HepG2 (cell line): ENCODE measurements around the gene JPT2. TPM values are rescaled to one million over a fixed set of nuclear protein-coding genes. Genes with fewer than 3 reads are reported as not detected.

ENCODE experiments used
- ATAC-seq: fragments of 200-7000 bp; cut with Tn5 transposase; 3 replicates; pipeline ENCODE4 v1.9.1; 2020; ENCODE audit warnings: mild to moderate bottlenecking, moderate library complexity
- BruUV-seq: library from RNA; stranded (reverse); fragments of 400-500 nt; replicated peaks from 2 replicates; lab custom pipeline; 2021; lab: Mats Ljungman, UMichigan
- CTCF ChIA-PET: fragments of 300-600 bp; formaldehyde crosslinking; extraction: SDS; loops from one replicate; lab custom pipeline; 2021; ENCODE audit warnings: low total read pairs, inconsistent platforms, low intra/inter-chr PET ratio; lab: Yijun Ruan, JAX
- POLR2A ChIA-PET: fragments of 350-600 bp; sonication (Branson Sonifier 250); formaldehyde crosslinking; loops from one replicate; lab custom pipeline; 2020; ENCODE audit warnings: antibody characterized with exemption, inconsistent platforms; lab: Yijun Ruan, JAX
- DNase-seq: peaks from one replicate; pipeline ENCODE4 v3.0.0-alpha.2; 2015; ENCODE audit warnings: low spot score
- FAIRE-seq: peaks from 3 replicates; lab custom pipeline; 2011; peaks lifted over from hg19 to GRCh38; lab: Jason Lieb, UNC
- H2AFZ ChIP-seq: one replicate; pipeline ENCODE4 v1.6.1; 2011; ENCODE audit warnings: low read length, inconsistent platforms
- H3K27ac ChIP-seq: fragments of 300-600 bp; 3 replicates; pipeline ENCODE4 v1.8.0; 2011; ENCODE audit warnings: mixed run types, mild to moderate bottlenecking, mixed read lengths, low read length, inconsistent platforms; ENCODE audit not compliant: insufficient read depth; ENCODE audit errors: extremely low read length
- H3K27me3 ChIP-seq, 2 experiments: fragments of 200-600 bp in 1 of 2; 2 replicates in 1 of 2; 3 replicates in 1 of 2; pipeline versions ENCODE4 v1.6.0 to v1.8.0; 2011; ENCODE audit warnings: low read length in 2 of 2, mild to moderate bottlenecking in 2 of 2, moderate library complexity in 2 of 2, inconsistent platforms in 1 of 2; ENCODE audit not compliant: insufficient read depth in 2 of 2, control insufficient read depth in 1 of 2
- H3K36me3 ChIP-seq, 2 experiments: fragments of 200-600 bp in 1 of 2; replicated peaks in 1 of 2; 2 replicates in 1 of 2; 3 replicates in 1 of 2; pipeline versions ENCODE4 v1.5.1 to v1.8.0; 2011; ENCODE audit warnings: low read length in 2 of 2, inconsistent platforms in 1 of 2; ENCODE audit not compliant: insufficient read depth in 2 of 2, control insufficient read depth in 1 of 2
- H3K4me1 ChIP-seq: 2 replicates; pipeline ENCODE4 v1.5.1; 2012; ENCODE audit warnings: low read length, inconsistent platforms; ENCODE audit not compliant: insufficient read depth
- H3K4me2 ChIP-seq: 2 replicates; pipeline ENCODE4 v1.6.0; 2011; ENCODE audit warnings: low read depth, low read length, inconsistent platforms
- H3K4me3 ChIP-seq, 3 experiments: fragments of 200-600 bp in 1 of 3; sonication (generic), shearing (Covaris generic) in 1 of 3; replicated peaks in 1 of 3; 2 replicates each; pipeline ENCODE4 v1.5.1; 2011 to 2016; ENCODE audit warnings: low read length in 3 of 3, inconsistent platforms in 2 of 3, low read depth in 2 of 3, mild to moderate bottlenecking in 2 of 3, control low read depth in 1 of 3, mixed read lengths in 1 of 3; ENCODE audit not compliant: insufficient read depth in 1 of 3
- H3K79me2 ChIP-seq: one replicate; pipeline ENCODE4 v1.6.1; 2011; ENCODE audit warnings: low read length, inconsistent platforms; ENCODE audit not compliant: insufficient read depth
- H3K9ac ChIP-seq: 2 replicates; pipeline ENCODE4 v1.6.0; 2011; ENCODE audit warnings: mild to moderate bottlenecking, low read depth, low read length, inconsistent platforms; ENCODE audit not compliant: insufficient read depth
- H3K9me3 ChIP-seq: 2 replicates; pipeline ENCODE4 v1.5.1; 2012; ENCODE audit warnings: mild to moderate bottlenecking, low read length
- H4K20me1 ChIP-seq: 2 replicates; pipeline ENCODE4 v1.6.0; 2011; ENCODE audit warnings: inconsistent platforms, mild to moderate bottlenecking, low read length, moderate library complexity; ENCODE audit not compliant: insufficient read depth
- ATF7-NPFF ChIP-seq: sonication (generic); formaldehyde crosslinking; IDR thresholded peaks from 2 replicates; pipeline ENCODE4 v1.8.1; 2023; ENCODE audit warnings: mild to moderate bottlenecking, low read depth, missing genetic modification reagents, moderate library complexity
- CEBPB ChIP-seq: IDR thresholded peaks from 2 replicates; pipeline ENCODE4 v1.6.1; 2011; ENCODE audit warnings: low read depth, low read length, improper control_type of control experiment, borderline replicate concordance
- DPF2 ChIP-seq: sonication (generic); formaldehyde crosslinking; IDR thresholded peaks from 2 replicates; pipeline ENCODE4 v1.4.0; 2020; ENCODE audit warnings: mild to moderate bottlenecking, low read depth, missing genetic modification reagents, borderline replicate concordance
- EZH2 ChIP-seq: conservative IDR thresholded peaks from 2 replicates; pipeline ENCODE4 v1.6.1; 2012; ENCODE audit warnings: mild to moderate bottlenecking, low read depth, low read length, moderate library complexity
- HNRNPK ChIP-seq: fragments of 200-400 bp; formaldehyde crosslinking; IDR thresholded peaks from 2 replicates; pipeline ENCODE4 v1.6.1; 2018; ENCODE audit warnings: low read length, low read depth, moderate library complexity, mild to moderate bottlenecking; ENCODE audit not compliant: poor library complexity, severe bottlenecking
- KDM5A ChIP-seq: fragments of 200-600 bp; sonication (generic); IDR thresholded peaks from 2 replicates; pipeline ENCODE4 v1.7.0; 2018; ENCODE audit warnings: antibody characterized with exemption, mild to moderate bottlenecking, low read length, borderline replicate concordance
- KDM6A ChIP-seq: IDR thresholded peaks from 2 replicates; pipeline ENCODE4 v1.6.1; 2016; ENCODE audit warnings: low read depth
- MATR3 ChIP-seq: sonication (generic); formaldehyde crosslinking; IDR thresholded peaks from 2 replicates; pipeline ENCODE4 v1.4.0; 2020; ENCODE audit warnings: missing genetic modification reagents
- POLR2AphosphoS2 ChIP-seq: IDR thresholded peaks from 2 replicates; pipeline ENCODE4 v1.6.1; 2011; ENCODE audit warnings: low read depth, low read length, improper control_type of control experiment
- SP4 ChIP-seq: sonication (generic); formaldehyde crosslinking; IDR thresholded peaks from 2 replicates; pipeline ENCODE4 v1.8.1; 2023; ENCODE audit warnings: mild to moderate bottlenecking, missing genetic modification reagents
- ZBTB8A ChIP-seq: sonication (generic); formaldehyde crosslinking; IDR thresholded peaks from 2 replicates; pipeline ENCODE4 v1.4.0; 2020; ENCODE audit warnings: mild to moderate bottlenecking, low read depth, missing genetic modification reagents, borderline replicate concordance
- ZFP82 ChIP-seq: sonication (generic); formaldehyde crosslinking; IDR thresholded peaks from 2 replicates; pipeline ENCODE4 v1.5.1; 2020; ENCODE audit warnings: mild to moderate bottlenecking, missing genetic modification reagents, borderline replicate concordance
- ZNF543 ChIP-seq: sonication (generic); formaldehyde crosslinking; IDR thresholded peaks from 2 replicates; pipeline ENCODE4 v1.4.0; 2020; ENCODE audit warnings: mild to moderate bottlenecking, missing genetic modification reagents
- WGBS: methylation state at CpG from one replicate; pipeline ENCODE4 v1.1.6; 2017; ENCODE audit warnings: low lambda C conversion rate; 5-methylcytosine and 5-hydroxymethylcytosine counted together
- in situ Hi-C: cut with HindIII; loops from 2 replicates; pipeline ENCODE4 v1.10.0; 2017; ENCODE audit warnings: low pct_unique_long_range_greater_than_20kb; ENCODE audit not compliant: extremely low pct_ligation_motif_present
- intact Hi-C: fragments of 100-400 bp; cut with micrococcal nuclease; formaldehyde crosslinking; loops from one replicate; pipeline ENCODE4 v1.10.0; 2022; ENCODE audit not compliant: unreplicated experiment
- polyA plus RNA-seq, 8 experiments: library from polyadenylated mRNA; depleted of rRNA in 3 of 8; stranded (reverse) in 7 of 8; unstranded in 1 of 8; fragments of >200 nt; fragmentation: Illumina TruSeq in 4 of 8; extraction: Trizol in 4 of 8; gene quantifications; 2 replicates each; pipeline versions ENCODE4 v1.2.1 to v1.2.3, GENCODE V29; 2011 to 2016; ENCODE audit warnings: low read depth in 4 of 8, missing spikeins in 1 of 8, mixed read lengths in 1 of 8; ENCODE audit not compliant: insufficient read depth in 1 of 8
- total RNA-seq, 5 experiments: library from RNA; depleted of rRNA; stranded (reverse); fragments of >200 nt; fragmentation: Illumina TruSeq; extraction: Trizol; gene quantifications; 2 replicates each; pipeline ENCODE4 v1.2.3, GENCODE V29; 2016; ENCODE audit warnings: low read depth in 1 of 5
- TF ChIP-seq, protein P1 (sequence below): conservative IDR thresholded peaks from 2 replicates; pipeline ENCODE4 v1.6.1; 2018; ENCODE audit warnings: missing genetic modification reagents
- TF ChIP-seq, protein P2 (sequence below): sonication (generic); formaldehyde crosslinking; IDR thresholded peaks from 2 replicates; pipeline ENCODE4 v1.5.1; 2020; ENCODE audit warnings: mild to moderate bottlenecking, missing genetic modification reagents, borderline replicate concordance
- TF ChIP-seq, protein P3 (sequence below): sonication (generic); formaldehyde crosslinking; IDR thresholded peaks from 2 replicates; pipeline ENCODE4 v1.4.0; 2020; ENCODE audit warnings: mild to moderate bottlenecking, missing genetic modification reagents

The JPT2 gene
- total and polyA plus RNA-seq, 2 of the 13 experiments (the other 11 are each of a cell fraction or from before 2014, with no cell fraction given) = 53.5 to 89.4 TPM

DNA sequence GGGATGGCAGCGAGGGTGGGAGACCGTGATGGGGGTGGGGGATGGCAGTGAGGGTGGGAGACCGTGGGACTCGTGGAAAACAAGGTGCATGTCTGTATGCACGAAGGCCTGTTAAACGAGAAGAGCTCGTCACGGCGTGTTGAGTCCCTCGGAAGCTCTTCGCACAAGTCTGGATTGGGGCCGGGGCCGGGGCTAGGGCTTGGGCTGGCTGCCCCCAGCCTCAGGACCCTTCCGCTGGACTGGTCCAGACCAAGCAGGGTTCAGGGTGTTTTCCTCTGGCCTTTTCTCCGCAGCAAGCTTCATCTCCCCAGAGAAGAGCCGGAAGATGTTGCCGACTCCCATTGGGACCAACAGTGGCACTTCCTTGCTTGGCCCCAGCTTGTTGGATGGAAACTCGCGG lies 7.7 kb upstream of the JPT2 start:
- no peaks in the 10 kb centered on the region for H3K79me2 ChIP-seq
- ChIA-PET CTCF (no interaction called here), POLR2A (no interaction called here)
- FAIRE-seq (no peak), DNase-seq (no peak), ATAC-seq (no peak)
- H4K20me1 ChIP-seq = no peaks in the 10 kb centered on the region
- no peak overlapping the region for H3K9ac ChIP-seq
- no peak for TF ChIP-seq ATF7-NPFF (CRISPR knock-in tag)
- TF ChIP-seq MATR3 (CRISPR knock-in tag) = no peak
- TF ChIP-seq, protein P1, sequence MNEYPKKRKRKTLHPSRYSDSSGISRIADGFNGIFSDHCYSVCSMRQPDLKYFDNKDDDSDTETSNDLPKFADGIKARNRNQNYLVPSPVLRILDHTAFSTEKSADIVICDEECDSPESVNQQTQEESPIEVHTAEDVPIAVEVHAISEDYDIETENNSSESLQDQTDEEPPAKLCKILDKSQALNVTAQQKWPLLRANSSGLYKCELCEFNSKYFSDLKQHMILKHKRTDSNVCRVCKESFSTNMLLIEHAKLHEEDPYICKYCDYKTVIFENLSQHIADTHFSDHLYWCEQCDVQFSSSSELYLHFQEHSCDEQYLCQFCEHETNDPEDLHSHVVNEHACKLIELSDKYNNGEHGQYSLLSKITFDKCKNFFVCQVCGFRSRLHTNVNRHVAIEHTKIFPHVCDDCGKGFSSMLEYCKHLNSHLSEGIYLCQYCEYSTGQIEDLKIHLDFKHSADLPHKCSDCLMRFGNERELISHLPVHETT (CRISPR knock-in tag) = no peak
- TF ChIP-seq HNRNPK = no peak
- TF ChIP-seq ZNF543 (CRISPR knock-in tag) = no peak
- TF ChIP-seq EZH2 = no peak
- no peak for TF ChIP-seq CEBPB
- TF ChIP-seq ZFP82 = no peak
- TF ChIP-seq, protein P2, sequence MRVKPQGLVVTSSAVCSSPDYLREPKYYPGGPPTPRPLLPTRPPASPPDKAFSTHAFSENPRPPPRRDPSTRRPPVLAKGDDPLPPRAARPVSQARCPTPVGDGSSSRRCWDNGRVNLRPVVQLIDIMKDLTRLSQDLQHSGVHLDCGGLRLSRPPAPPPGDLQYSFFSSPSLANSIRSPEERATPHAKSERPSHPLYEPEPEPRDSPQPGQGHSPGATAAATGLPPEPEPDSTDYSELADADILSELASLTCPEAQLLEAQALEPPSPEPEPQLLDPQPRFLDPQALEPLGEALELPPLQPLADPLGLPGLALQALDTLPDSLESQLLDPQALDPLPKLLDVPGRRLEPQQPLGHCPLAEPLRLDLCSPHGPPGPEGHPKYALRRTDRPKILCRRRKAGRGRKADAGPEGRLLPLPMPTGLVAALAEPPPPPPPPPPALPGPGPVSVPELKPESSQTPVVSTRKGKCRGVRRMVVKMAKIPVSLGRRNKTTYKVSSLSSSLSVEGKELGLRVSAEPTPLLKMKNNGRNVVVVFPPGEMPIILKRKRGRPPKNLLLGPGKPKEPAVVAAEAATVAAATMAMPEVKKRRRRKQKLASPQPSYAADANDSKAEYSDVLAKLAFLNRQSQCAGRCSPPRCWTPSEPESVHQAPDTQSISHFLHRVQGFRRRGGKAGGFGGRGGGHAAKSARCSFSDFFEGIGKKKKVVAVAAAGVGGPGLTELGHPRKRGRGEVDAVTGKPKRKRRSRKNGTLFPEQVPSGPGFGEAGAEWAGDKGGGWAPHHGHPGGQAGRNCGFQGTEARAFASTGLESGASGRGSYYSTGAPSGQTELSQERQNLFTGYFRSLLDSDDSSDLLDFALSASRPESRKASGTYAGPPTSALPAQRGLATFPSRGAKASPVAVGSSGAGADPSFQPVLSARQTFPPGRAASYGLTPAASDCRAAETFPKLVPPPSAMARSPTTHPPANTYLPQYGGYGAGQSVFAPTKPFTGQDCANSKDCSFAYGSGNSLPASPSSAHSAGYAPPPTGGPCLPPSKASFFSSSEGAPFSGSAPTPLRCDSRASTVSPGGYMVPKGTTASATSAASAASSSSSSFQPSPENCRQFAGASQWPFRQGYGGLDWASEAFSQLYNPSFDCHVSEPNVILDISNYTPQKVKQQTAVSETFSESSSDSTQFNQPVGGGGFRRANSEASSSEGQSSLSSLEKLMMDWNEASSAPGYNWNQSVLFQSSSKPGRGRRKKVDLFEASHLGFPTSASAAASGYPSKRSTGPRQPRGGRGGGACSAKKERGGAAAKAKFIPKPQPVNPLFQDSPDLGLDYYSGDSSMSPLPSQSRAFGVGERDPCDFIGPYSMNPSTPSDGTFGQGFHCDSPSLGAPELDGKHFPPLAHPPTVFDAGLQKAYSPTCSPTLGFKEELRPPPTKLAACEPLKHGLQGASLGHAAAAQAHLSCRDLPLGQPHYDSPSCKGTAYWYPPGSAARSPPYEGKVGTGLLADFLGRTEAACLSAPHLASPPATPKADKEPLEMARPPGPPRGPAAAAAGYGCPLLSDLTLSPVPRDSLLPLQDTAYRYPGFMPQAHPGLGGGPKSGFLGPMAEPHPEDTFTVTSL (CRISPR knock-in tag) = no peak
- no peak for TF ChIP-seq KDM6A (CRISPR knock-in tag)
- no peak for TF ChIP-seq SP4 (CRISPR knock-in tag)
- TF ChIP-seq, protein P3, sequence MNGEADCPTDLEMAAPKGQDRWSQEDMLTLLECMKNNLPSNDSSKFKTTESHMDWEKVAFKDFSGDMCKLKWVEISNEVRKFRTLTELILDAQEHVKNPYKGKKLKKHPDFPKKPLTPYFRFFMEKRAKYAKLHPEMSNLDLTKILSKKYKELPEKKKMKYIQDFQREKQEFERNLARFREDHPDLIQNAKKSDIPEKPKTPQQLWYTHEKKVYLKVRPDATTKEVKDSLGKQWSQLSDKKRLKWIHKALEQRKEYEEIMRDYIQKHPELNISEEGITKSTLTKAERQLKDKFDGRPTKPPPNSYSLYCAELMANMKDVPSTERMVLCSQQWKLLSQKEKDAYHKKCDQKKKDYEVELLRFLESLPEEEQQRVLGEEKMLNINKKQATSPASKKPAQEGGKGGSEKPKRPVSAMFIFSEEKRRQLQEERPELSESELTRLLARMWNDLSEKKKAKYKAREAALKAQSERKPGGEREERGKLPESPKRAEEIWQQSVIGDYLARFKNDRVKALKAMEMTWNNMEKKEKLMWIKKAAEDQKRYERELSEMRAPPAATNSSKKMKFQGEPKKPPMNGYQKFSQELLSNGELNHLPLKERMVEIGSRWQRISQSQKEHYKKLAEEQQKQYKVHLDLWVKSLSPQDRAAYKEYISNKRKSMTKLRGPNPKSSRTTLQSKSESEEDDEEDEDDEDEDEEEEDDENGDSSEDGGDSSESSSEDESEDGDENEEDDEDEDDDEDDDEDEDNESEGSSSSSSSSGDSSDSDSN (CRISPR knock-in tag) = no peak
- TF ChIP-seq ZBTB8A (CRISPR knock-in tag) = no peak
- TF ChIP-seq DPF2 (CRISPR knock-in tag) = no peak
- TF ChIP-seq POLR2AphosphoS2 = no peak
- no peak for TF ChIP-seq KDM5A
- intact Hi-C loops = no loop called here
- WGBS = 98% methylated on average over 19 of the region's 19 CpGs
- BruUV-seq = no TSS peak
- no peaks in the 10 kb centered on the region for H3K9me3 ChIP-seq
- no peaks in the 10 kb centered on the region for H3K27me3 ChIP-seq
- no peak overlapping the region for H3K4me3 ChIP-seq
- no peaks in the 10 kb centered on the region for H3K4me1 ChIP-seq
- peaks cover 35 to 95% of the 10 kb centered on the region in 2 experiments for H3K36me3 ChIP-seq
- H2AFZ ChIP-seq = no peak overlapping the region
- H3K27ac ChIP-seq = no peak overlapping the region
- no peak overlapping the region for H3K4me2 ChIP-seq
- in situ Hi-C loops = no loop called here
